ENCODE measurements around the gene TMEM169.
"Not testable (repeated sequence)": the region's sequence is repeated elsewhere in the genome, so short reads cannot be mapped to it uniquely, and the experiment has no call there.

TMEM169 gene

DNA sequence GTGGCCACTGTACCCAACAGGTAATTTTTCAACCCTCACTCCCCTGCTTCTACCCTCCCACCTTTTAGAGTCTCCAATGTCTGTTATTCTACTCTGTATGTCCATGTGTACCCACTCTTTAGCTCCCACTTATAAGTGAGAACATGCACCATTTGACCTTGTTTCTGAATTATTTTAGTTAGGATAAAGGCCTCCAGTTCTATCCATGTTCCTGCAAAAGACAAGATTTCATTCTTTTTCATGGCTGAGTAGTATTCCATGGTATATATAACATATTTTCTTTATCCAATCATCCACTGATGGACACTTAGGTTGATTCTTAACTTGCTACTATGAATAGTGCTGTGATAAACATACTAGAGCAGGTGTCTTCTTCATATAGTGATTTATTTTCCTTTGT lies 9.2 kb upstream of the TMEM169 start:
- no peak for DNase-seq

GRCh38 chr2:216073773-216074172 lies 7.9 kb upstream of the TMEM169 start:
- DNase-seq: no peak

GRCh38 chr2:216074380-216074779 lies 7.3 kb upstream of the TMEM169 start:
- no peak for DNase-seq

DNA sequence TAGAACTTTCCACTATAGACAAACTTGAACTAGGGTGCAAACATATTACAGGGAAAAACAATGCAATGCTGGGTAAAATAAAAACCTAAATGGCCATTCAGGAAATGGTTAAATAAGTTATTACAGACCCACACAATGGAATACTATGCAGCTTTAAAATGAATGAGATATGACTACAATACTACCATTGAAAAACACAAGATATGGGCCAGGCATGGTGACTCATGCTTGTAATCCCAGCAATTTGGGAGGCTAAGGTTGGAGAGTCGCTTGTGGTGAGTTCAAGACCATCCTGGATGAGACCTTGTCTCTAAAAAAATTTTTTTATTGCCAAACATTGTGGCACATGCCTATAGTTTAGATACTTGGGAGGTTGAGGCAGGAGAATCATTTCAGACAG lies 6.9 kb upstream of the TMEM169 start:
- DNase-seq: no peak

- no peak for DNase-seq
Observed at GRCh38 chr2:216075510-216076485, 5.9 kb upstream of the TMEM169 start.

GRCh38 chr2:216078776-216079175 lies 2.9 kb upstream of the TMEM169 start:
- no peak for DNase-seq

DNA sequence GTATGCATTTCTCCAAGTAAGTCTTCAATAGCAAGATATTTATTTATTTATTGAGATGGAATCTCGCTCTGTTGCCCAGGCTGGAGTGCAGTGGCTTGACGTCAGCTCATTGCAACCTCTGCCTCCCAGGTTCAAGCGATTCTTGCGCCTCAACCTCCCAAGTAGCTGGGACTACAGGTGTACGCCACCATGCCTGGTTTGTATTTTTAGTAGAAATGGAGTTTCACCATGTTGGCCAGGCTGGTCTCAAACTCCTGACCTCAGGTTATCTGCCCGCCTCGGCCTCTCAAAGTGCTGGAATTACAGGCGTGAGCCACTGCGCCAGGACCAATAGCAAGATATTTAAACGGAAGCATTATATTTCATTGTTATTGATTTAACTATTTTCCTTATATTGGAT lies 1.7 kb upstream of the TMEM169 start:
- DNase-seq: not testable (repeated sequence)

DNA sequence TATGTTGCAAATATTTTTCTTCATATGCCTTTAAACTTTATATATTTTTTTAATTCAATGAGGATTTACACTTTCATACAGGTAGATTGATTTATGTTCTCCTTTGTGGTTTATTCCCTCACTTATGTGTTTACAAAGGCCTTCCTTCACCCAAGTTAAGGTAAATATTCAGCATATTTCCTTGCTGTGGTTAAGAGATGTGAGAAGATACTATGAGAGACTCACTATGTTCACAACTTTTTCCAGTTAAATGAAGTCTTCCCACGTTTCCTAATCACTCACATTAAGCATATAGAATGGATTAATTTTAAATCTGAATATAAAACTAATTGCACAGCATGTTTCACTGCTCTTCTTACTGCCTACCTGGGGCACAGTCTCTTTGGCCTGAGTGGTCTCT lies 707 bp upstream of the TMEM169 start:
- DNase-seq: no peak

DNA sequence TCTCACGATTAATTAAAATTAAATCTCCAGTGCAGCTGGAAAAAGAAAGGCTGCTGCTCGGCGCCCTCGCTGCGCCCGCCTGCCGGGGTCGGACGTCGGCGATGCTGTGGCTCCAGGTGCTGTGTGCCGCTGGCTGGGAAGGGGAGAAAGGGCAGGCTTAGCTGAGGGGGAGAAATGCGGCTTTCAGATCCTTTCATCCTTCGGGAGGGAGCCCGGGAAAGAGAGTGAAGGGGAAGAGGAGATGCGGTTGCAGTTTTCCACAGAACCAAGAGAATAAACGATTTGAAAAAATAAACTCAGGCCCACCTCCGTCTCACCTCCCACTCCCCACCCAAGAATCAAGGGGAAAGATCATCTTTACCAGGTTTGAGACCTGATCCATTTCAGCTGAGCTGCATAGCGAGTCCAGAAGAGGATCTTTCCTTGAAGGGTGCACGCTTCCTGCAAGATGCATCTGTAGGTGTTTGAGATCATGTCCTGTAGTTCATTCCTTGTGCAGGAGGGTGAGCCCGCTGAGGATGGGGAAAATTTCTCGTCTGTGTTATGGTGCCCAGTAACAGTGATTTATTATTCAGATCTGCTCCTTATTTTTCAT lies 495 bp downstream of the TMEM169 start:
- DNase-seq: peak; percentile 67

DNA sequence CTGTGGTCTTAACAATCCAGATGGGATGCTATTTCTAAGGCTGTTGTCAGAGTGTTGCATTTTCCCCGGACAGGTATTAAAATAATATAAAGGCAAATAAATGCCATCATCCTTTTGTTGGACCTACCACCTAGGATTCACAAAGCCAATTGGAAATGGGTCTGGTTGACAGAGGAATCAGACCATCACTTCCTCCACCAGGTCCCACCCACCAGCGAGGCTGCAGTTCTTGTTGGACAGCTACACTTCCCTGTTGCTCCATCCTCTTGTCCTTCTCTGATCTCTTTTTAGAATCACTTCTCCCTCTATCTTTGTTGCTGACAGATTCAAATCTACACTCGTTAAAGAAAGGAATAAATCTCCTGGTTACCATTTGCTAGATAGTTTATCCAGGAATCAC lies 1.1 kb downstream of the TMEM169 start:
- peak; percentile 70 for DNase-seq

GRCh38 chr2:216083464-216084281 lies 2.0 kb downstream of the TMEM169 start:
- DNase-seq: no peak

- DNase-seq: peak; percentile 71
Observed at GRCh38 chr2:216084547-216084946, 2.8 kb downstream of the TMEM169 start.

DNA sequence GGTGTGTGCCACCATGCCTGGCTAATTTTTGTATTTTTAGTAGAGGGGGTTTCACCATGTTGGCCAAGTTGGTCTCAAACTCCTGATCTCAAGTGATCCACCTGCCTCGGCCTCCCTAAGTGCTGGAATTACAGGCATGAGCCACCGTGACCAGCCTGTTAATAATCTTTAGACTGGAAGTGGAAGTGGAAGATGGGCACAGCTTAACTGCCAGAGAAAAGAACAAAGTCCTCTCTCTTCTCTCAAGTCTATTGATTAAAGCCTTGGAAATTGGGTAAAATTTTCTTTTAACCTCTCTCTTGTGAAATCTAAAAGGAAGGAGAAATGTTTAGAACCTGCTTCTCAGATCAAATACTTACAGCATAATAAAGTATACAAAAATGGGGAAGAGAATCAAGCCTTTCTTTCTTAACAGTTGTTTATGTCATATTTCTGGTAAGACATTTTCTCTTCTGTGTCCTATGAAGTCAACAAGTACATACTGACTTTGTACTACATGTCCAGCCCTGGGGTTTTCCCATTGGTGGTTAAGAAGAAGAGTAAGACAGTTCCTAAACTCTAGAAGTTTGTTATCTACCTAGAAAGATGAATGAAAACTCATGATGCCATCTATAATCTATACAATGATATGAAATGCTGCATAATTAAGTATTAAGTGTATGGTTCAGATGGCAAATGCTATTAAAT lies 4.6 kb downstream of the TMEM169 start:
- no peak for DNase-seq

DNA sequence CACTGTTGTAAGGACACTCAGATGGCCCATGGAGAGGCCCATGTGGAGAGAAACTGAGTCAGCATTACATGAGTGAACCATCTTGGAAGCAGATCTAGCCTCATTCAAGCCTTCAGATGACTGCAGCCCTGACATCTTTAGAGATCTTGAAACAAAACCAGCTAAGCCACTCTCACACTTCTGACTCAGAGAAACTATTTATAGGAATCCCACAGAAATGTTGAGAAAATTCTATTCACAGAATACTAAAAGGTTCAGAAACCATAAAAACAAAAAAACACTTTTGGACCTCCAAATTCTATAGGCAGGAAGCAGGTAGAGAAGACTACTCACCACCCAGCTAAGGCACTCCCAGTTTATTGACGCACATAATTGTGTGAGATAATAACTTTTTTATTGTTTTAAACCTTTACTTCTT lies 8.7 kb downstream of the TMEM169 start:
- no peak for DNase-seq

DNA sequence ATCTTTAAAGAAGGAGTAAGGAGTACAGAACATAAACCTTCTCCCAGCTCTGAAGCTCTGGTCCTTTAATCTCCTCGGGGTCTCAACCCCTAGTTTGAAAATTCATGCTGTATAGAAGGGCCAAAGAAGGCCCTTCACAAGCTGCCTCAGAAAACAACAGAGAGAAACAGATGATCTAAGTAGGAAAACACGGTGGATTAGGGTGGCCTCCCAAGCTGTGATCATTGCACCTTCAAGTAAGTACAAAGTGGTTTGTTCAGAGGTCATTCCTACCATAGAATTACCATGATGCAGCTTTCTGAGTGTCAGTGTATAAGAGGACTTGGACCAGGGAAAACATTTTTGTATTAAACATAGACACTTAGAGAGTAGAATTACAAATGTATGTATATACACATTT lies 10.9 kb downstream of the TMEM169 start:
- no peak for DNase-seq

DNA sequence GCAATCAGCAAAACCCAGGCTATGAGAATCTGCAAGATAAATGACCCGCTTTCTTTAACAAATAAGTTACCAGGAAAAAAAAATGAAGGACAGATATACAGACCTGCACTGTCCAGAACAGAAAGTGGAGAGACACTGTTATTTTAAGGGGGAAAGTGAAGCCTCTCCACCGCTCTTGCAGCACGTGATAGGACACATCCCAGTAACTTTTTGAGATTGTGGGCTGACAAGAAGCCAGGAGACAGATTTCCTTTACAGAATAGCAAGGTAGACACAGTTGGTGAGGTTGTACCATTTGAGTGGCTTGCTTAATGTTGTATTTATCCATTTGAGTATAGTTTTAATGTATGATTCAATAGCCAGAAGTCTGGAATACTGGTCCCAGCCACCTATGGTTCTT lies 13.0 kb downstream of the TMEM169 start:
- no peak for DNase-seq

- DNase-seq: no peak
Observed at GRCh38 chr2:216098421-216099334, 17.0 kb downstream of the TMEM169 start.

DNA sequence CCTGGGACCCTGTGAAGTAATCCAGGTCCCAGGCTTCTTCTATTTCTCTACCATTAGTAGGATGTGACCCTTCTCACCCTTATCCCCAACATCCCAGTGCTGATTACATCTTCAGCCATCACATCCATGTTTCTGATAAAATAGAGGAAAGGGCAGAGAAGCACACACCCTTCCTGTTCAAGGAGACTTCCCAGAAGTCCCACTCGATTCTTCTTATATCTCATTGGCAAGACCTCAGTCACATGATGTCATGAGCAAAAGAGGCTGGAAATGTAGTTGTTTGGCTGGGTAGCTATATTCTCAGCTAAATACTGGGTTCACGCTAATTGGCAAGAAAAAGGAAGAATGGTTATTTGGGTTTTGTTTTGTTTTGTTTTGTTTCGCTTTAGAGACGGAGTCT lies 19.4 kb downstream of the TMEM169 start:
- DNase-seq: no peak

- DNase-seq: no peak
Observed at GRCh38 chr2:216103213-216103612, 21.5 kb downstream of the TMEM169 start.

- DNase-seq: no peak
Observed at GRCh38 chr2:216104691-216105090, 23.0 kb downstream of the TMEM169 start.

- DNase-seq: no peak
Observed at GRCh38 chr2:216107320-216107719, 25.6 kb downstream of the TMEM169 start.

DNA sequence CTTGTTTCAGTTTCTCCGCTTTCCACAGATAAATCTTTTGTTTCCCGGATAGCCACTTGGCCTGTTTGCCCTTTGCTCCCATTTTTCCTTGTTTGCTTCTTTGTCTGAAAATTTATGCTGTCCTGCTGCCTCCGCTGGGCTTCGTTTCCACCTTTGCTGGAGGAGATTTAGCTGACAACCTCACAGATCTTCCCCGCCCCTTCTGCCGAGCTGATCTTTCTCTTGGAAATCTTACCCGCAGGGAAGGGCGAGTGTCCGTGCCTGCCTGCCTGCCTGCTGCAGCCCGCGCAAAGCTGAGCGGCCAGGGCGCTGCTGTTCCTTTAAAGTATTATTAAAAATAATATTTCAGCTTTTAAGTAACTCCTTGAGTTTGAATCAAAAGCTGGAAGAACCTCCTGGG lies 26.0 kb downstream of the TMEM169 start:
- no peak for DNase-seq
